ENCODE measurements around the gene SDK2. TPM values are rescaled to one million over a fixed set of nuclear protein-coding genes. Genes with fewer than 3 reads are reported as not detected.

The SDK2 gene
- total RNA-seq, 1 donor from 2014 or later, result 31.8 TPM

DNA sequence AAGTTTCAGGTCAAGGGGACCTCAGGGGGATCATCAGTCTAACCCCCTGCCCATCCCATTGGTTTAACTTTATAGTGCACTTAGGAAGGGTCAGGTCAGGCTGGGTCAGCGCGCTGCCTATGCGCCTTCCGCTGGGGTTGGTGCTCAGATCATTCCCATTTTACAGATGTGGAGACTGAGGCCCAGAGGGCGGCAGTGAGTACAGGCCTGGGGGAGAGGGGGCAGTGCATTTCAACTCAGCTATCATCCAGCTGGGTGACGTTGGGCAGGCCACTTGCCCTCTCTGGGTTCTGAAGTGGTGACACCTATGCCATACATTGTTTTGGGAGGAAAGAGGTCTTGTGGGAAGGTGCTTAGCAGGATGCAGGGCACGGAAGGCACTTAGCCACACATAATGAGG, 204.6 kb downstream of the SDK2 start:
- no peak for DNase-seq (ENCODE audit: low spot score in 2 of 2, unreplicated experiment in 2 of 2)
- TF ChIP-seq, protein P1, sequence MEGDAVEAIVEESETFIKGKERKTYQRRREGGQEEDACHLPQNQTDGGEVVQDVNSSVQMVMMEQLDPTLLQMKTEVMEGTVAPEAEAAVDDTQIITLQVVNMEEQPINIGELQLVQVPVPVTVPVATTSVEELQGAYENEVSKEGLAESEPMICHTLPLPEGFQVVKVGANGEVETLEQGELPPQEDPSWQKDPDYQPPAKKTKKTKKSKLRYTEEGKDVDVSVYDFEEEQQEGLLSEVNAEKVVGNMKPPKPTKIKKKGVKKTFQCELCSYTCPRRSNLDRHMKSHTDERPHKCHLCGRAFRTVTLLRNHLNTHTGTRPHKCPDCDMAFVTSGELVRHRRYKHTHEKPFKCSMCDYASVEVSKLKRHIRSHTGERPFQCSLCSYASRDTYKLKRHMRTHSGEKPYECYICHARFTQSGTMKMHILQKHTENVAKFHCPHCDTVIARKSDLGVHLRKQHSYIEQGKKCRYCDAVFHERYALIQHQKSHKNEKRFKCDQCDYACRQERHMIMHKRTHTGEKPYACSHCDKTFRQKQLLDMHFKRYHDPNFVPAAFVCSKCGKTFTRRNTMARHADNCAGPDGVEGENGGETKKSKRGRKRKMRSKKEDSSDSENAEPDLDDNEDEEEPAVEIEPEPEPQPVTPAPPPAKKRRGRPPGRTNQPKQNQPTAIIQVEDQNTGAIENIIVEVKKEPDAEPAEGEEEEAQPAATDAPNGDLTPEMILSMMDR (IDR thresholded peaks at IDR 0.05; ENCODE audit: unreplicated experiment), result no peak
- Mint-ChIP-seq H3K27me3 (ENCODE audit: low read depth) (no peaks in the 10 kb centered on the region), H3K4me3 (no peak overlapping the region), H3K36me3 (peaks cover 7% of the 10 kb centered on the region), H3K9me3 (no peaks in the 10 kb centered on the region), H3K27ac (no peak overlapping the region), H3K4me1 (peaks cover 8% of the 10 kb centered on the region)

- Mint-ChIP-seq H3K9me3 (no peaks in the 10 kb centered on the region), H3K4me3 (no peak overlapping the region), H3K4me1 (peaks cover 8% of the 10 kb centered on the region), H3K36me3 (peaks cover 7% of the 10 kb centered on the region), H3K27me3 (ENCODE audit: low read depth) (no peaks in the 10 kb centered on the region), H3K27ac (no peak overlapping the region)
- TF ChIP-seq, protein P1 (IDR thresholded peaks at IDR 0.05; ENCODE audit: unreplicated experiment), result no peak
- DNase-seq (ENCODE audit: low spot score in 2 of 2, unreplicated experiment in 2 of 2), result no peak
Measured at GRCh38 chr17:73437826-73438225, 206.4 kb downstream of the SDK2 start.

DNA sequence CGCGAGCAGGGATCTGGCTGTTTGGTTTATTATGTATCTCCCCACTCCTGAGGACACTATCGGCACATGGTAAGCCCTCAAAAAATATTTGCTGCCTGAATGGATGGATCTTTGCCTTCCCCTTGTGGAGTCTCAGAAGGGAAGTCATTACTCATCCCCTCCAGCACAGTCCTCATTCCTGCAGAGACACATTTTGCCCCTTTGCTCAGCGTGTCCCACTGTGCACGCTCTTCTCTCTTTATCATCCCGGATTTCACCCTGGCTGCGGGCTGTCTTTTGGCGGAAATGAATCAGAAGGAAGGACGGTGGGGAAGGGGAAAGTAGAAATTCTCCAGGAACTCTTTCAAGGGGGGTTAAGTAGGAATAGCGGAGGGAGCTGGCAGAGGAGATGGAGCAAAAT, 207.3 kb downstream of the SDK2 start:
- Mint-ChIP-seq H3K27ac (no peak overlapping the region), H3K4me1 (peaks cover 8% of the 10 kb centered on the region), H3K9me3 (no peaks in the 10 kb centered on the region), H3K36me3 (peaks cover 6% of the 10 kb centered on the region), H3K27me3 (ENCODE audit: low read depth) (no peaks in the 10 kb centered on the region), H3K4me3 (no peak overlapping the region)
- DNase-seq (ENCODE audit: low spot score in 2 of 2, unreplicated experiment in 2 of 2), result no peak
- TF ChIP-seq, protein P1 (IDR thresholded peaks at IDR 0.05; ENCODE audit: unreplicated experiment), result no peak

GRCh38 chr17:73435412-73435811, 208.8 kb downstream of the SDK2 start:
- peaks cover 6% of the 10 kb centered on the region for H3K36me3 Mint-ChIP-seq
- no peaks in the 10 kb centered on the region for H3K9me3 Mint-ChIP-seq
- H3K27ac Mint-ChIP-seq, result no peak overlapping the region
- no peak overlapping the region for H3K4me3 Mint-ChIP-seq
- peaks cover 15% of the 10 kb centered on the region for H3K4me1 Mint-ChIP-seq
- TF ChIP-seq, protein P1 (IDR thresholded peaks at IDR 0.05; ENCODE audit: unreplicated experiment), result no peak
- no peaks in the 10 kb centered on the region for H3K27me3 Mint-ChIP-seq (ENCODE audit: low read depth)
- no peak for DNase-seq (ENCODE audit: low spot score in 2 of 2, unreplicated experiment in 2 of 2)

GRCh38 chr17:73434154-73434553, 210.1 kb downstream of the SDK2 start:
- no peak for DNase-seq (ENCODE audit: low spot score in 2 of 2, unreplicated experiment in 2 of 2)
- no peaks in the 10 kb centered on the region for H3K27me3 Mint-ChIP-seq (ENCODE audit: low read depth)
- H3K9me3 Mint-ChIP-seq, result no peaks in the 10 kb centered on the region
- TF ChIP-seq, protein P1 (IDR thresholded peaks at IDR 0.05; ENCODE audit: unreplicated experiment), result no peak
- no peak overlapping the region for H3K4me3 Mint-ChIP-seq
- peaks cover 2% of the 10 kb centered on the region for H3K36me3 Mint-ChIP-seq
- peaks cover 23% of the 10 kb centered on the region for H3K4me1 Mint-ChIP-seq
- H3K27ac Mint-ChIP-seq, result no peak overlapping the region

GRCh38 chr17:73433501-73433900, 210.7 kb downstream of the SDK2 start:
- H3K27me3 Mint-ChIP-seq (ENCODE audit: low read depth), result no peaks in the 10 kb centered on the region
- no peak overlapping the region for H3K27ac Mint-ChIP-seq
- no peak overlapping the region for H3K4me3 Mint-ChIP-seq
- no peak for DNase-seq (ENCODE audit: low spot score in 2 of 2, unreplicated experiment in 2 of 2)
- TF ChIP-seq, protein P1 (IDR thresholded peaks at IDR 0.05; ENCODE audit: unreplicated experiment), result no peak
- H3K36me3 Mint-ChIP-seq, result peaks cover 2% of the 10 kb centered on the region
- H3K9me3 Mint-ChIP-seq, result no peaks in the 10 kb centered on the region
- peaks cover 23% of the 10 kb centered on the region for H3K4me1 Mint-ChIP-seq

Data from mesothelial cell of epicardium (in vitro differentiated cells).